H9 (cell line): Measurements from ENCODE around the gene PEDS1. TPM values are rescaled to one million over a fixed set of nuclear protein-coding genes. Genes with fewer than 3 reads are reported as not detected.
"Not testable (repeated sequence)": the region's sequence is repeated elsewhere in the genome, so short reads cannot be mapped to it uniquely, and the experiment has no call there.

Experiments used
- DNase-seq: peaks from one replicate; pipeline ENCODE4 v3.0.0-alpha.2; 2017
- H2AFZ ChIP-seq: one replicate; pipeline ENCODE4 v1.6.1; 2013; ENCODE audit warnings: mild to moderate bottlenecking, low read length, control low read depth, moderate library complexity
- H2AK5ac ChIP-seq: 2 replicates; pipeline ENCODE4 v1.6.1; 2013; ENCODE audit warnings: low read length, control low read depth, mixed read lengths; ENCODE audit not compliant: insufficient read length
- H2BK120ac ChIP-seq: one replicate; pipeline ENCODE4 v1.6.1; 2013; ENCODE audit warnings: low read depth, mild to moderate bottlenecking, low read length, control low read depth, inconsistent platforms; ENCODE audit not compliant: poor library complexity, severe bottlenecking
- H2BK12ac ChIP-seq: 2 replicates; pipeline ENCODE4 v1.6.1; 2013; ENCODE audit warnings: low read length, control low read depth, mixed read lengths, low read depth; ENCODE audit not compliant: insufficient read length
- H2BK15ac ChIP-seq: 2 replicates; pipeline ENCODE4 v1.6.1; 2013; ENCODE audit warnings: low read depth, low read length, control low read depth
- H2BK20ac ChIP-seq: one replicate; pipeline ENCODE4 v1.6.1; 2013; ENCODE audit warnings: low read depth, mild to moderate bottlenecking, low read length, control low read depth, inconsistent platforms; ENCODE audit not compliant: poor library complexity, severe bottlenecking
- H2BK5ac ChIP-seq: 2 replicates; pipeline ENCODE4 v1.6.1; 2013; ENCODE audit warnings: low read length, control low read depth, mixed read lengths; ENCODE audit not compliant: insufficient read length
- H3K14ac ChIP-seq: 2 replicates; pipeline ENCODE4 v1.6.1; 2013; ENCODE audit warnings: low read length, control low read depth; ENCODE audit not compliant: insufficient read depth
- H3K18ac ChIP-seq: 2 replicates; pipeline ENCODE4 v1.6.1; 2013; ENCODE audit warnings: low read depth, mild to moderate bottlenecking, mixed read lengths, low read length, control low read depth; ENCODE audit not compliant: insufficient read length
- H3K23ac ChIP-seq: 2 replicates; pipeline ENCODE4 v1.6.1; 2013; ENCODE audit warnings: low read length, control low read depth, mixed read lengths, low read depth; ENCODE audit not compliant: insufficient read length
- H3K23me2 ChIP-seq: 2 replicates; pipeline ENCODE4 v1.6.1; 2013; ENCODE audit warnings: low read depth, mild to moderate bottlenecking, mixed read lengths, low read length, control low read depth; ENCODE audit not compliant: insufficient read length, poor library complexity, severe bottlenecking
- H3K27ac ChIP-seq: 2 replicates; pipeline ENCODE4 v1.5.1; 2013; ENCODE audit warnings: low read length, control low read depth, mixed read lengths, low read depth; ENCODE audit not compliant: insufficient read length
- H3K27me3 ChIP-seq: 2 replicates; pipeline ENCODE4 v1.6.1; 2013; ENCODE audit warnings: low read length, control low read depth, inconsistent platforms; ENCODE audit not compliant: insufficient read depth
- H3K4ac ChIP-seq: 2 replicates; pipeline ENCODE4 v1.6.1; 2013; ENCODE audit warnings: low read depth, mild to moderate bottlenecking, control low read depth, inconsistent platforms, low read length, moderate library complexity
- H3K4me1 ChIP-seq: 2 replicates; pipeline ENCODE4 v1.6.1; 2013; ENCODE audit warnings: low read length, control low read depth, inconsistent platforms; ENCODE audit not compliant: insufficient read depth
- H3K4me2 ChIP-seq: 2 replicates; pipeline ENCODE4 v1.6.1; 2013; ENCODE audit warnings: low read length, control low read depth, mixed read lengths; ENCODE audit not compliant: insufficient read length, insufficient read depth
- H3K56ac ChIP-seq: 2 replicates; pipeline ENCODE4 v1.6.1; 2013; ENCODE audit warnings: low read depth, mild to moderate bottlenecking, mixed read lengths, low read length, control low read depth; ENCODE audit not compliant: insufficient read length
- H3K79me1 ChIP-seq: 2 replicates; pipeline ENCODE4 v1.6.1; 2013; ENCODE audit warnings: low read depth, mild to moderate bottlenecking, moderate library complexity, low read length, control low read depth, inconsistent platforms; ENCODE audit not compliant: insufficient read depth, poor library complexity, severe bottlenecking
- H3K79me2 ChIP-seq: 2 replicates; pipeline ENCODE4 v1.6.1; 2013; ENCODE audit warnings: low read length, control low read depth, inconsistent platforms; ENCODE audit not compliant: insufficient read depth
- H3K9ac ChIP-seq: 2 replicates; pipeline ENCODE4 v1.6.1; 2013; ENCODE audit warnings: low read length, control low read depth, mixed read lengths; ENCODE audit not compliant: insufficient read length; ENCODE audit errors: extremely low read depth
- H3K9me3 ChIP-seq: one replicate; pipeline ENCODE4 v1.6.1; 2013; ENCODE audit warnings: low read depth, low read length, inconsistent platforms; ENCODE audit not compliant: control insufficient read depth
- H3T11ph ChIP-seq: one replicate; pipeline ENCODE4 v1.6.1; 2013; ENCODE audit warnings: mild to moderate bottlenecking, low read length, control low read depth, inconsistent platforms
- H4K20me1 ChIP-seq: one replicate; pipeline ENCODE4 v1.6.1; 2013; ENCODE audit not compliant: control insufficient read depth, insufficient read length, insufficient read depth
- H4K5ac ChIP-seq: 2 replicates; pipeline ENCODE4 v1.6.1; 2013; ENCODE audit warnings: low read depth, mild to moderate bottlenecking, mixed read lengths, low read length, control low read depth; ENCODE audit not compliant: insufficient read length
- H4K8ac ChIP-seq: replicated peaks from 2 replicates; pipeline ENCODE4 v1.6.1; 2013; ENCODE audit warnings: low read length, control low read depth, mixed read lengths, low read depth; ENCODE audit not compliant: insufficient read length
- H4K91ac ChIP-seq: 2 replicates; pipeline ENCODE4 v1.6.1; 2013; ENCODE audit warnings: low read depth, mild to moderate bottlenecking, moderate library complexity, mixed read lengths, low read length, control low read depth; ENCODE audit not compliant: insufficient read length
- H3K27ac Mint-ChIP-seq, 3 experiments: 2 replicates in 2 of 3; 3 replicates in 1 of 3; pipeline ENCODE4 v1.8.0; 2020 to 2021; ENCODE audit warnings: mixed read lengths in 3 of 3, mild to moderate bottlenecking in 1 of 3, moderate library complexity in 1 of 3
- H3K27me3 Mint-ChIP-seq: 2 replicates; pipeline ENCODE4 v1.8.0; 2021; ENCODE audit warnings: low read depth, mild to moderate bottlenecking, moderate library complexity, mixed read lengths
- H3K36me3 Mint-ChIP-seq, 3 experiments: 2 replicates in 2 of 3; 3 replicates in 1 of 3; pipeline ENCODE4 v1.8.0; 2020 to 2021; ENCODE audit warnings: low read depth in 3 of 3, mixed read lengths in 3 of 3; ENCODE audit not compliant: insufficient read depth in 1 of 3
- H3K4me1 Mint-ChIP-seq, 2 experiments: 2 replicates each; pipeline ENCODE4 v1.8.0; 2020; ENCODE audit warnings: mixed read lengths in 2 of 2
- H3K4me3 Mint-ChIP-seq, 2 experiments: 2 replicates in 1 of 2; 3 replicates in 1 of 2; pipeline ENCODE4 v1.8.0; 2020 to 2021; ENCODE audit warnings: mild to moderate bottlenecking in 2 of 2, mixed read lengths in 2 of 2, moderate library complexity in 1 of 2
- H3K9me3 Mint-ChIP-seq, 2 experiments: 2 replicates in 1 of 2; 3 replicates in 1 of 2; pipeline ENCODE4 v1.8.0; 2020; ENCODE audit warnings: mild to moderate bottlenecking in 2 of 2, mixed read lengths in 2 of 2, moderate library complexity in 1 of 2
- WGBS: extraction: QIAGEN DNeasy Blood & Tissue Kit; methylation state at CpG from one replicate; pipeline ENCODE4 v1.1.7; 2013; ENCODE audit warnings: missing lambda C conversion rate, low lambda C conversion rate, mixed read lengths; ENCODE audit not compliant: insufficient read length; ENCODE audit errors: extremely low coverage; 5-methylcytosine and 5-hydroxymethylcytosine counted together
- total RNA-seq: library from RNA; stranded (reverse); gene quantifications from 2 replicates; pipeline ENCODE4 v1.2.1, GENCODE V29; 2021
- TF ChIP-seq, protein P1 (sequence below): fragments of 200-600 bp; sonication (generic); conservative IDR thresholded peaks from 3 replicates; pipeline ENCODE4 v1.8.0; 2021; ENCODE audit warnings: antibody characterized with exemption, mild to moderate bottlenecking

PEDS1 gene
- total RNA-seq, 1 experiment from 2014 or later = 29.3 TPM

DNA sequence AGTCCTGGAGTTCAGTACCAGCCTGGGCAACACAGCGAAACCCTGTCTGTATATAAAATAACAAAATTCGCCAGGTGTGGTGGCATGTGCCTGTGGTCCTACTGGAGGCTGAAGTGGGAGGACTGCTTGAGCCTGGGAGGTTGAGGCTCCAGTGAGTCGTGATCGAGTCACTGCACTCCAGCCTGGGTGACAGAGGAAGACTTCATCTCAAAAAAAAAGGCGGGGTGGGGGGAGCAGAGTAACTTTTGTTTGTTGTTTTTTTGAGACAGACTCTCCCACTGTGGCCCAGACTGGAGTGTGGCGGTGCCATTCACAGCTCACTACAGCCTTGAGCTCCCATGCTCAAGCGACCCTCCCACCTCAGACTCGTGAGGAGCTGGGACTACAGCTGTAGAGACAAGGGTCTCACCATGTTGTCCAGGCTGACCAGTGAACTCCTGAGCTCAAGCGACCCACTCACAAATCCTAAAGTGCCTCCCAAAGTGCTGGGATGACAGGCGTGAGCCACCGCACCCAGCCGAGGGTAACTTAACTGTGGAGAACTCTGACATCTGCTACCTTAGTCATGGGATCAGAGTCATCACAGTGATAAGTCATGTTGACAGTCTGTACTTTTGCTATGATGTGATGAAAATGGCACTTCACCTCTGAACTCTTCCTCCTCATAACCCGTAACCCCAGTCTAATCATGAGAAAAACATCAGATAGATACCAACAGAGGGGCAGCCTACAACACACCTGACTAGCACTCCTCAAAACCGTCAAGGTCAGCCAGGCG lies 16.5 kb downstream of the PEDS1 start:
- Histone ChIP-seq H2BK20ac (no peak overlapping the region), H3K4ac (no peak overlapping the region), H3K9me3 (no peaks in the 10 kb centered on the region), H2BK12ac (no peak overlapping the region), H3K79me1 (peaks cover 5% of the 10 kb centered on the region), H3K18ac (no peak overlapping the region), H3K4me2 (no peak overlapping the region), H4K8ac (no peak overlapping the region), H2BK5ac (no peak overlapping the region), H2AK5ac (no peak overlapping the region), H2BK120ac (no peak overlapping the region), H3K79me2 (peaks cover 2% of the 10 kb centered on the region; the same call in 1 of the 2 replicates), H2BK15ac (no peak overlapping the region), H3K14ac (no peak overlapping the region), H3K23me2 (no peaks in the 10 kb centered on the region), H4K91ac (no peak overlapping the region), H3K27ac (no peak overlapping the region), H3T11ph (no peak overlapping the region), H3K27me3 (no peaks in the 10 kb centered on the region), H3K23ac (no peak overlapping the region), H4K5ac (no peak overlapping the region), H3K9ac (no peak overlapping the region), H4K20me1 (no peaks in the 10 kb centered on the region), H2AFZ (no peak overlapping the region), H3K56ac (no peak overlapping the region), H3K4me1 (no peaks in the 10 kb centered on the region; the same call in 1 of the 2 replicates)
- no peaks in the 10 kb centered on the region for H3K27me3 Mint-ChIP-seq
- no peaks in the 10 kb centered on the region for H3K9me3 Mint-ChIP-seq
- peaks cover 14 to 42% (median 37%) of the 10 kb centered on the region in 3 experiments for H3K36me3 Mint-ChIP-seq
- peak overlapping the region in 1 of 3 experiments; percentile 32; a peak in 2 of 7 replicates for H3K27ac Mint-ChIP-seq
- no CpG with 5 or more reads among the region's 15 CpGs for WGBS
- peaks cover 12 to 15% of the 10 kb centered on the region in 2 experiments for H3K4me1 Mint-ChIP-seq
- TF ChIP-seq, protein P1, sequence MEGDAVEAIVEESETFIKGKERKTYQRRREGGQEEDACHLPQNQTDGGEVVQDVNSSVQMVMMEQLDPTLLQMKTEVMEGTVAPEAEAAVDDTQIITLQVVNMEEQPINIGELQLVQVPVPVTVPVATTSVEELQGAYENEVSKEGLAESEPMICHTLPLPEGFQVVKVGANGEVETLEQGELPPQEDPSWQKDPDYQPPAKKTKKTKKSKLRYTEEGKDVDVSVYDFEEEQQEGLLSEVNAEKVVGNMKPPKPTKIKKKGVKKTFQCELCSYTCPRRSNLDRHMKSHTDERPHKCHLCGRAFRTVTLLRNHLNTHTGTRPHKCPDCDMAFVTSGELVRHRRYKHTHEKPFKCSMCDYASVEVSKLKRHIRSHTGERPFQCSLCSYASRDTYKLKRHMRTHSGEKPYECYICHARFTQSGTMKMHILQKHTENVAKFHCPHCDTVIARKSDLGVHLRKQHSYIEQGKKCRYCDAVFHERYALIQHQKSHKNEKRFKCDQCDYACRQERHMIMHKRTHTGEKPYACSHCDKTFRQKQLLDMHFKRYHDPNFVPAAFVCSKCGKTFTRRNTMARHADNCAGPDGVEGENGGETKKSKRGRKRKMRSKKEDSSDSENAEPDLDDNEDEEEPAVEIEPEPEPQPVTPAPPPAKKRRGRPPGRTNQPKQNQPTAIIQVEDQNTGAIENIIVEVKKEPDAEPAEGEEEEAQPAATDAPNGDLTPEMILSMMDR = no peak
- H3K4me3 Mint-ChIP-seq = no peak overlapping the region
- no peak for DNase-seq

DNA sequence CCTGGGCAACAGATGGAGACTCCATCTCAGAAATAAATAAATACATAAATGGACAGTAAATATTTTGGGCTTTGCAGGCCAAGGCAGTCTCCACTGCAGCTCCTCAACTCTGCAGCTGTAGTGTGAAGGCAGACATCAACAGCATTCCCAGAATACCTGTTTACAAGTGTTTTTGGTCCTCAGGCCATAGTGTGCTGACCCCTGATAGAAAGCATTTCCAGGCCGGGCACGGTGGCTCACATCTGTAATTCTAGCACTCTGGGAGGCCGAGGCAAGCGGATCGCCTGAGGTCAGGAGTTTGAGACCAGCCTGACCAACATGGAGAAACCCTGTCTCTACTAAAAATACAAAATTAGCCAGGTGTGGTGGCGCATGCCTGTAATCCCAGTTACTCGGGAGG lies 18.4 kb downstream of the PEDS1 start:
- H2AK5ac ChIP-seq, H2BK120ac ChIP-seq, H2BK15ac ChIP-seq, H3K4me1 ChIP-seq, H3K27me3 Mint-ChIP-seq, H3K18ac ChIP-seq, H2BK20ac ChIP-seq, H3K79me2 ChIP-seq, H3K23ac ChIP-seq, H3K4me2 ChIP-seq, H2BK5ac ChIP-seq, H3K9me3 ChIP-seq, H3K27me3 ChIP-seq, H3K23me2 ChIP-seq, H3T11ph ChIP-seq, H3K56ac ChIP-seq, H4K8ac ChIP-seq, H4K20me1 ChIP-seq, H3K79me1 ChIP-seq, H4K5ac ChIP-seq, H3K27ac Mint-ChIP-seq, H3K14ac ChIP-seq, H3K9me3 Mint-ChIP-seq, H2BK12ac ChIP-seq, H3K4me3 Mint-ChIP-seq, H3K4ac ChIP-seq, H4K91ac ChIP-seq, H3K27ac ChIP-seq, H2AFZ ChIP-seq, DNase-seq, H3K9ac ChIP-seq: not testable (repeated sequence)
- Mint-ChIP-seq H3K4me1 (peaks cover 11 to 13% of the 10 kb centered on the region in 2 experiments; a peak in 3 of 4 replicates), H3K36me3 (peaks cover 11 to 40% (median 35%) of the 10 kb centered on the region in 3 experiments)
- WGBS = no CpG with 5 or more reads among the region's 7 CpGs
